ENCODE data around the gene IRAK3.

- TF ChIP-seq, protein P1, sequence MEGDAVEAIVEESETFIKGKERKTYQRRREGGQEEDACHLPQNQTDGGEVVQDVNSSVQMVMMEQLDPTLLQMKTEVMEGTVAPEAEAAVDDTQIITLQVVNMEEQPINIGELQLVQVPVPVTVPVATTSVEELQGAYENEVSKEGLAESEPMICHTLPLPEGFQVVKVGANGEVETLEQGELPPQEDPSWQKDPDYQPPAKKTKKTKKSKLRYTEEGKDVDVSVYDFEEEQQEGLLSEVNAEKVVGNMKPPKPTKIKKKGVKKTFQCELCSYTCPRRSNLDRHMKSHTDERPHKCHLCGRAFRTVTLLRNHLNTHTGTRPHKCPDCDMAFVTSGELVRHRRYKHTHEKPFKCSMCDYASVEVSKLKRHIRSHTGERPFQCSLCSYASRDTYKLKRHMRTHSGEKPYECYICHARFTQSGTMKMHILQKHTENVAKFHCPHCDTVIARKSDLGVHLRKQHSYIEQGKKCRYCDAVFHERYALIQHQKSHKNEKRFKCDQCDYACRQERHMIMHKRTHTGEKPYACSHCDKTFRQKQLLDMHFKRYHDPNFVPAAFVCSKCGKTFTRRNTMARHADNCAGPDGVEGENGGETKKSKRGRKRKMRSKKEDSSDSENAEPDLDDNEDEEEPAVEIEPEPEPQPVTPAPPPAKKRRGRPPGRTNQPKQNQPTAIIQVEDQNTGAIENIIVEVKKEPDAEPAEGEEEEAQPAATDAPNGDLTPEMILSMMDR (IDR thresholded peaks at IDR 0.05), result no peak
- TF ChIP-seq POLR2A (IDR thresholded peaks at IDR 0.05), result no peak
Observed at GRCh38 chr12:66247741-66248140, 58.7 kb downstream of the IRAK3 start.
